Measurements from ENCODE around the gene FRG2.
"Not testable (repeated sequence)": the region's sequence is repeated elsewhere in the genome, so short reads cannot be mapped to it uniquely, and the experiment has no call there.

Gene FRG2

DNA sequence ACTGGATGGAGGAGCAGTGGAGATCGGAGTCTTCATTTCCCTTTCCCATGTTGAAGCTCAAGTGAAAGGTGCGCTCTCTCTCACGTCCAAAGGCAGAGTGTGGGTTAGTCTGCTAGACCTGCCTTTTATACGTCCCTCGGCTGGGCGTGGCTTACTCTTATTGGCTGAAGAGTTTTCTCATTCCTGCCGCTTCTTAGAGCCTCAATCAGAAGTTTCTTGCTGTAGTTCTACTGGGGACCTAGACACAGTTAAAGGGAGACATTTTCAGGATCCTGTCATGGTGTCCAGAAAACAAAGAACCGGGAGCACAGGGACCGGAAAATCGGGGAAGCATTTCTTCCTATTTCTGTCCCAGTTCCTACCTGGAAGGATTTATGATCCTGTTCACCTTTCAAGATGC is at the start of gene FRG2:
Gene FRG2 (minus strand): TSS at position 101 of the 400 bp plus-strand sequence. CDS start 52 bp downstream, at position 49.
- DNase-seq (ENCODE audit: low spot score), result not testable (repeated sequence)

DNA sequence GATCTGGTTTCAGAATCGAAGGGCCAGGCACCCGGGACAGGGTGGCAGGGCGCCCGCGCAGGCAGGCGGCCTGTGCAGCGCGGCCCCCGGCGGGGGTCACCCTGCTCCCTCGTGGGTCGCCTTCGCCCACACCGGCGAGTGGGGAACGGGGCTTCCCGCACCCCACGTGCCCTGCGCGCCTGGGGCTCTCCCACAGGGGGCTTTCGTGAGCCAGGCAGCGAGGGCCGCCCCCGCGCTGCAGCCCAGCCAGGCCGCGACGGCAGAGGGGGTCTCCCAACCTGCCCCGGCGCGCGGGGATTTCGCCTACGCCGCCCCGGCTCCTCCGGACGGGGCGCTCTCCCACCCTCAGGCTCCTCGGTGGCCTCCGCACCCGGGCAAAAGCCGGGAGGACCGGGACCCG is 41.3 kb upstream of the FRG2 start:
- DNase-seq (ENCODE audit: low spot score), result not testable (repeated sequence)

DNA sequence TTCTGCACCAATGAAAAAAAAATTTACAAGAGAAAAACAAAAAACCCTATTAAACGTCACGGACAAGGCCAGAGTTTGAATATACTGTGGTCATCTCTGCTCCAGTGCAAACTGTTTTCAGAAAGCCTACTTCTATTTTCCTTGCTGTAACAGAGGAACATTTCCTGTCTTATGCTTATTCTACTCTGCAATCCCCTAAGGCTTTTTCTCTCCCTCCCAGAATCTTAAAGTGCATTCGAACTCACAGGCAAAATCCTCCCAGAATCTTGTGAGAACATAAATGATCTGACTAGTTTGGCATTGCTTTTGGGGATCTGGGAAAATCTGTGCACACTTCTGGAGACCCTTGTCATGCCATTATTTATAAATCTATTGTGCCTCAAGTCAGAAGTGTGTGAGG is 37.7 kb upstream of the FRG2 start:
- not testable (repeated sequence) for DNase-seq (ENCODE audit: low spot score)

DNA sequence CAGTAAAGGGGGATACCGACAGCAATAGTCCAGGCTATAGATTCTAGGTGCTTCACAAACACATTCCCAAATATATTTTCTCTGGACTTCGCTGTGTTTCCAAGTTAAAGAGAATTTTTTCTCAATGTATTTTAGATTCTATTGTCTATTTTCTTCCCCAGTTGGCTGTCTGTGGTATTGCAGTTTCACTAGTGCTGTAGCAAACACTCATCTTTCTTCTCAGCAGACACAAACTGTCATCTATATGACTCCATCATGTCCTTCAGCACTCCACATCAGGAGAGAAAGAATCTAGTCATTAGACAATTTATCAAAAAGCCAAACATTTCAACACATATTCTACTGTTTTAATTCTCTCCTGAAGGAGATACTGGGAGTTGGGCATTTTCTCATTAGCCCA is 37.3 kb upstream of the FRG2 start, which contains the start of gene DBET:
Gene DBET (plus strand): TSS at position 161 of the 400 bp plus-strand sequence.
- DNase-seq (ENCODE audit: low spot score), result not testable (repeated sequence)

DNA sequence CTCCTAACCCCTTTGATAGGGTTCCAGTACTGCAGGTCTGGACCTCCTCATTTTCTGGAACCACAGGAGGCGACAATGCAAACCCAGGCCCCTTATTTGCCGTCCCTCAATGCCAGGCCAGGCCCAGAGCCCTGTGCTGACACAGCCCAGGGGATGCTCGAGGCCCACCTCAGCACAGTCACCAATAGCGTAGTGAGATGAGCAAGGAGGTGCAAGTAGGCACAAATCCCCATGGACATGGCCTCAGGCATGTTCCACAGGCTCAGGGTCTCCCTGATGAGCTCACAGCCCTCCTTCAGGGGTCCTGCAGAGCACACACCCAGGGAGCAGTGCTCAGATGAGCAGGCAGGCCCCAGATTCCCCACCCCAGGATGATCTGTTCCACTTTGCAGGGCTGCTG is 31.9 kb upstream of the FRG2 start:
- DNase-seq (ENCODE audit: low spot score), result not testable (repeated sequence)

DNA sequence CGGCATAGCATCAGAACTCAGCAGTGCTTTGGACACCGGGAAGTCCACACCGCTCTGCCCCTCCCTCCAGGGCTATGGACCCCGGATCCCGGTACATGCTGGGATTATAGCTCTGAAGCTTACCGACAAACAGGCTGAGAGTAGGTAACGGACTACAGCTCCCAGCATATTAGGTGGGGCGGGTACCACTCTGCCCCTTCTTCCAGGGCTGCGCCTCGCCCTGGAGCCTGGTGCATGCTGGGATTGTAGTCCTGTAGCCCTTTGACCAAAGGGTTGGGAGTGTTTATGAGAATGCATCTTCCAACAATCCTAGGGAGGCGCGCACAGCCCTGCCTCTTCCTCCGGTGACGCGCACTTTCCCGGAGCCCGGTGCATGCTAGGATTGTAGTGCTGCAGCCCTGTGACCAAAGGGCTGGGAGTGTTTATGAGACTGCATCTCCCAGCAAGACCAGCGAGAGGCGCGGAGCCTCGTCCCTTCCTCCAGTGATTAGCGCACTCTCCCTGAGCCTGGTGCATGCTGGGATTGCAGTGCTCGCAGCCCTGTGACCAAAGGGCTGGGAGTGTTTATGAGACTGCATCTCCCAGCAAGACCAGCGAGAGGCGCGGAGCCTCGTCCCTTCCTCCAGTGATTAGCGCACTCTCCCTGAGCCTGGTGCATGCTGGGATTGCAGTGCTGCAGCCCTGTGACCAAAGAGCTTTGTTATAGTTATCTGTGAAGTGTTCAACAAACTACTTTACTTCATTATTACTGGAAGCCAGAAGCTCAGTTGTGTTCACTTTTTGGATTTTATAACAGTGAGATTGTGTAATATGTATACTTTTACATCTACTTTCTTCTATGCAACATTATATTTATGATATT is 22.6 kb upstream of the FRG2 start:
- DNase-seq (ENCODE audit: low spot score), result not testable (repeated sequence)

DNA sequence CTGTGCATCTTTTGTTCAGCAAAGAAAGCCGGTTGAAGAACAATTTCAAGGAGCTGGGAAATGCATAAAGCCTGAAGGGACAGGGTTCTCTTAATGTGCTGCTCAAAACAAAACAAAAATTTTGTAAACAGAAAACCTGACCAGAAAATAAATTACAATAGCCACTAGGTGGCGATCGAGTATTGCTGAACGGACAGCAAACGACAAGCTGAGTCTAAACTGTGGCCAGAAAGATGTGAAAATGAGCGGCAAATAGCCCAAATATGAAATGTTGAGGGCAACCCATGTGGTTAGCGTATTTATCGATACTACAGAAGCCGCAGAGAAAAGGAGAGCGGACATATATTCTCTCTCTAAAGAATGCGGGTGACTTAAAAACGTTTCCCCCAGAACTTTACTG is 20.6 kb upstream of the FRG2 start:
- not testable (repeated sequence) for DNase-seq (ENCODE audit: low spot score)

DNA sequence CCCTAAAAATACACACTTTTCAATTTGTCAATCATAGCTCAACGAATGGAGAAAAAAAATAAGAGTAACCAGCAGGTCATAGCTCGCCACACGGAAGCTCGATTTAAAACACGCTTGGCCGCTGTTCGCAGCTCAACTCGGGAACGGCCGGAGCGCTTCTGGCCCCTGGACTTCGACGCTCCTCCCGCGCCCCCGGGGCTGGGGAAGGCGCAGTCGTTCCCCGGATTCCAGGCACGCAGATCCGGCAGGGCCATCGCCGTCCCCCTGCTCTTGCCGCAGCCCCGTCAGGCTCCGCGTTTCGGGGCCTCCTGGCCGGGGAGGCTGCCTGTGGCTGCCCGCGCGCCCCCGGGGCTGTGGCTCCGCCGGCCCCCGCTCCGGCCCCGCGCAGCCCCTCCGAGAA is 13.8 kb upstream of the FRG2 start:
- DNase-seq (ENCODE audit: low spot score), result not testable (repeated sequence)

DNA sequence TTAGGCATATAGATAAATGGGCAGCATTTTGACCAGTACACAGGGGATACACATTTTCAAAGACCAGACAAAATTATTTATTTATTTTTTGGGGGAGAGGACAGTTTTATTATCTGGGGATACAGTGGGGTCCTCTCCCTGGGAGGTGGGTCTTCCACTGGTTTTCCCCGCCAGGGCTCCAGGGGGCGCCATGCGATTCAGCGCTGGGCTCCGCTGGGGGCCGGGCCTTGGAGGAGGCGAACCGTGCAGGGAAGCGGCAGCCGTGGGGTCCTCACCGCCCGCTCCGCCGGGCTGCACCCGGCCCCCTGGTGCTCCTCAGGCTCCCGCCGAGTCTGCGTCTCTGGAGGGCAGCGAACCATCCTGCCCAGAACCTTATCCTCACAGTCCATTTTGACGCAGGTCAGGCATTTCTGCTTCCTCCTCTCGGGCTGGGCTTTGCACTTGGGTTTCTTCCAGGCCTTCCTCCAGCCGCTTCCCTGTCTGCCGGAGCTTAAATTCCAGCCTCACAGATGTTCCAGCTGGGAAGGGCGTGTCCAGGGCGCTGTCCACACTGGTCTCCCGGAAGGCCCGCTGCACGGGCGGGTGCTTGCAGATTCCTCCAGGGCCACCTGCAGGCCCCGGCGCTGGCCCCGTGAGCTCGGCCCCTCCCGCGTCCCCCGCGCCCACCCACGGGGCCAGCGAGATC is 10.8 kb upstream of the FRG2 start:
- not testable (repeated sequence) for DNase-seq (ENCODE audit: low spot score)

DNA sequence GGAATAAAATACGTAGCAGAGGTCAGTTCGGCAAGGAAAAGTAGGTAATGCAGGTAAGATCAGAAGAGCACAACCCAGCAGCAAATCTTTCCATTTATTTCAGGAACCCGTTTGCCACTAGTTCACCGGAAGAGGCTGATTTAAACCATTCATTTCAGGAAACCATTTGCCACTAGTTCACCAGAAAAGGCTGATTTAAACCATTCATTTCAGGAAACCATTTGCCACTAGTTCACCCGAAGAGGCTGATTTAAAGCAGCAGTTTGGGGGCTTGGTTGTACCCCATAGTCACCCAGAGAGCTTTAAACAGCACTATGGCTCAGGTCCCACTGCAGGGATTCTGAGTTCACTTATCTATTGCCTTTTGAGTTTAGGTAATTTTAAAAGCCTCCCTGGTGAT is 4.2 kb upstream of the FRG2 start:
- DNase-seq (ENCODE audit: low spot score), result not testable (repeated sequence)

DNA sequence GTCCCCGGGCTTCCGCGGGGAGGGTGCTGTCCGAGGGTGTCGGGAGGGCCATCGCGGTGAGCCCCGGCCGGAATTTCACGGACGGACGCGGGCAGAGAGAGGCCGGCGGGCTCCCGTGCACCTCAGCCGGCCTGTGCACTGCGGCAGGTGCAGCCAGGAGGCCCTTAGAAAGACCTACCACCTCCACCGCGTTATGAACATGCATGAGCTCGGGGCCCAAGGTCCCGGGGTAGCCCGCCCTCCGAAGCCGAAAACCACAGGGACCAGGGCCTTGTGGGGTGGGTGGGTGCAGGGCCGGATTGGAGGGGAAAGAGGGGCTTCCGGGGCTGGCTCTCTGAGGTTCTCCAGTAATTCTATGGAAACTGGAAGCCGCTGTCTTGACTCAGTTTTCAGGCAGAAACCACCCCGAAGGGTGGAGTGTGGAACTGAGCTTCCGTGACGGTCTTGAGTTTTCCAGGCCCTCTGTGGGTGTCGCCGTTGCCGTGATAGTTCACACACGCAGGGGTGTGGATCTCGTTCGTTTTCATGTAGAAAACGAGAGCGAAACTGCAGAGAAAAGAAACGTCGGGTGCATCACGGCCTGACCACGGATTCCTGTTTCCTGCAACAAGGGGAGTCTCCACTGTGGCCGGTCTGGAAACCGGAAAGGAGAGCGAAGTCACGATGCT is 4.3 kb downstream of the FRG2 start:
- DNase-seq (ENCODE audit: low spot score), result not testable (repeated sequence)

DNA sequence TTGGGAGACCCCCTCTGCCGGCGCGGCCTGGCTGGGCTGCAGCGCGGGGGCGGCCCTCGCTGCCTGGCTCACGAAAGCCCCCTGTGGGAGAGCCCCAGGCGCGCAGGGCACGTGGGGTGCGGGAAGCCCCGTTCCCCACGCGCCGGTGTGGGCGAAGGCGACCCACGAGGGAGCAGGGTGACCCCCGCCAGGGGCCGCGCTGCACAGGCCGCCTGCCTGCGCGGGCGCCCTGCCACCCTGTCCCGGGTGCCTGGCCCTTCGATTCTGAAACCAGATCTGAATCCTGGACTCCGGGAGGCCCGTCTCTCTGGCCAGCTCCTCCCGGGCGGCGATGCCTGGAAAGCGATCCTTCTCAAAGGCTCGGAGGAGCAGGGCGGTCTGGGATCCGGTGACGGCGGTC is 5.1 kb downstream of the FRG2 start:
- DNase-seq (ENCODE audit: low spot score), result not testable (repeated sequence)

DNA sequence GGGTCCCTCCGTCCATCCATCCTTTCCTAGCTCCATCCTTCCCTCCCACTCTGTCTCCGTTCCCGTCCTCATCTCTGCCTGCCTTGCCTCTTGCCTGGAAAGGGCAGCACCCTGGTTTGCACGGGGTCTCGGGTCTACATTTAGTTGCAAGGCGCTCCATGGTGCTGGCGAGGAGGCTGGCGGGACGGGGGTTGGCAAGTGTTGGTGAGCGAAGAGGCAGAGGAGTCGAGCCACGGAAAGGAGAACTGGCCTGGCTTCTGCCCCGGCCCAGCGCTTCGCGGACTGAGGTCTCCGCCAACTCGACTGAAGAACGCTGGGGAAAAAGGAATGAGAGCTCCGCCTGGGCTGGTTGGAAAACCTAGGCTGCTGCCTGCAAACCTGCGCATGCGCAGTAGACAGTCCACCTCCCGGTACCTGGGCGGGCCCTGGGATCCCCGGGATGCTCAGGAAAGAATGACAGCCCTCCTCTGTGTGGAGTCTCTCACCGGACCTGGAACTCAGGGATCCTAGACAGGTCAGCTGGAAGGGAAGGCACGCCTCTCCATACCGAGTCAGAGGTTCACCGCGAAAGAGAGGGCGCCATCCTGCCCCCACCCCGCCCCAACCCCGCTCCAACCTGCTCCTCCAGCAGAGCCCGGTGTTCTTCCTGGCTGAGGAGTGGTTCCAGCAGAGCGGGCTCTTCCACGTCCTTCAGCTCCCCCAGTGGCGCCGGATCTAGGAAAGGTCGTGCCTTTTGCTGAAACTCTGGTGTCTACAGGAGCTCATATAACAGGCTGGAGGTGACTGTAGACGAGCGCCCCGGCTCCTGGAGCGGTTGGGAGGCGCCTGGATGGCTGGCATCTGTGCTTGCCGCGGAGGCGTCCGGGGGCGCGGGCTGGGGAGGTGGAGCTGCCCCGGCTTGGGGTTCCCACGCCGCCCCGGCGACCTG is 6.0 kb downstream of the FRG2 start:
- peak; percentile 57 for DNase-seq (ENCODE audit: low spot score)

DNA sequence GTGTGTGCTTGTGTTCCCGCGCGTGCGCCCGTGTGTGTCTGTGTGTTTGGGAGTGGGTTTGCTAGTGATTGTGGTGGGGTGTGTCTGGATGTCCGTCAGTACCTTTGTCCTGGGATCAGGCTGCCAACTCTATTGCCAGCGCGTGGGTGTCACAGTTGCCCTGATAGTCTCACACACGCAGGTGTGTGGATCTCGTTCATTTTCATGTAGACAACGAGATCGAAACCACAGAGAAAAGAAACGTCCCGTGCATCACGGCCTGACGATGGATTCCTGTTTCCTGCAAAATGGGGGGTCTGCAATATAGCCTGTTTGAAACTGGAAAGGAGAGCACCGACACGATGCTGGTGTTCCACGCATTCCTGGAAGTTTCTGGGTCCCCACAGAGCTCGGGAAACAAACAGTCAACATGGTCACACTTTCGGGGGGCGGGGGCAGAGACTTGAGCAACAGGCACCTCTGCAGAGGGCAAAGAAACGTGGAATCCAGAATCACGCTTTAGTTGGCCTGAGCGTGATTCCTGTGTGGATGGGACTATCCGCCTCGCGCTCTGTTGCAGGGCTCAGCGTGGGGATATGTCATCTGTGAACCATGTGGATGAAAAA is 7.1 kb downstream of the FRG2 start:
- not testable (repeated sequence) for DNase-seq (ENCODE audit: low spot score)

More for the DNA sequence above, 6.0 kb downstream of the FRG2 start:
- TF ChIP-seq, protein P1, sequence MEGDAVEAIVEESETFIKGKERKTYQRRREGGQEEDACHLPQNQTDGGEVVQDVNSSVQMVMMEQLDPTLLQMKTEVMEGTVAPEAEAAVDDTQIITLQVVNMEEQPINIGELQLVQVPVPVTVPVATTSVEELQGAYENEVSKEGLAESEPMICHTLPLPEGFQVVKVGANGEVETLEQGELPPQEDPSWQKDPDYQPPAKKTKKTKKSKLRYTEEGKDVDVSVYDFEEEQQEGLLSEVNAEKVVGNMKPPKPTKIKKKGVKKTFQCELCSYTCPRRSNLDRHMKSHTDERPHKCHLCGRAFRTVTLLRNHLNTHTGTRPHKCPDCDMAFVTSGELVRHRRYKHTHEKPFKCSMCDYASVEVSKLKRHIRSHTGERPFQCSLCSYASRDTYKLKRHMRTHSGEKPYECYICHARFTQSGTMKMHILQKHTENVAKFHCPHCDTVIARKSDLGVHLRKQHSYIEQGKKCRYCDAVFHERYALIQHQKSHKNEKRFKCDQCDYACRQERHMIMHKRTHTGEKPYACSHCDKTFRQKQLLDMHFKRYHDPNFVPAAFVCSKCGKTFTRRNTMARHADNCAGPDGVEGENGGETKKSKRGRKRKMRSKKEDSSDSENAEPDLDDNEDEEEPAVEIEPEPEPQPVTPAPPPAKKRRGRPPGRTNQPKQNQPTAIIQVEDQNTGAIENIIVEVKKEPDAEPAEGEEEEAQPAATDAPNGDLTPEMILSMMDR (IDR thresholded peaks at IDR 0.05; ENCODE audit: extremely low read depth, missing control alignments), result no peak

Measured in GM20000 (cell line).